NCI-H82 treated with DMSO at 0.1 percent for 48 hours (cell line): ENCODE data around the gene MTPN.

Experiments used
- DNase-seq: peaks from one replicate; lab custom pipeline; 2025; ENCODE audit not compliant: unreplicated experiment; lab: John Stamatoyannopoulos, UW

MTPN gene

DNA sequence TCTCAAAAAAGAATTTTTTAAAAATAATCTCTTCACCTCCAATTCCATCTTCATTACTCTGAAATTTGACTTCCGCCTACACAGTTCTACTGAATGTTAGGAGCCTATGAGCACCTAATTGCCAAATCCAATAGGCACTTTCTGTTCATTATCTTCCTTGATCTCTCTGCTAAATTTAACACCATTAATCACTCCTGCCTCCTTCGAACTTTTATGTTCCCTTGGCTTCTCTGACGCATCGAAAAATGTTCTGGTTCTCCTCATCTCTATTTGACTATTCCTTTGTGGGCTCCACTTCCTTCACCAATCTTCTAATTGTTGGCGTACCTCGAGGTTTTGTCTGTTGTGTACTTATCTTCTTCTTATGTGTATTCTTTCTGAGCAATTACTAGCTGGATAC is 87.3 kb downstream of the MTPN start:
- DNase-seq = no peak

DNA sequence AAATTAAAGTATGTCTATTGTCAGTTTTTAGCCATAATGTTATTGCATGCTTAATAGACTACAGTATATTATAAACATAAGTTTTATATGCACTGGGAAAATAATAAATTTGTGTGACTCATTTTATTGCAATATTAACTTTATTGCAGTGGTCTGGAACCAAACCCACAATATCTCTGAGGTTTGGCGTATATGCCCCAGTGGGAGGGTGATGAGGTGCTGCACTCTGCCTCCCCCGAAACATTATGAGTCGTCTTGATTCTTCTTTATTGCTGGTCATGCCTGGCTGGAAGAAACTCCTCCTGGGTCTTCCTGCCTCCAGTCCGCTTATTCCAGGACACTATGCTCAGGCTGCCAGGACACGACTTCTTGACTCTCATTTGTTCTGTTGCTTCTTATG is 88.4 kb downstream of the MTPN start:
- no peak for DNase-seq

DNA sequence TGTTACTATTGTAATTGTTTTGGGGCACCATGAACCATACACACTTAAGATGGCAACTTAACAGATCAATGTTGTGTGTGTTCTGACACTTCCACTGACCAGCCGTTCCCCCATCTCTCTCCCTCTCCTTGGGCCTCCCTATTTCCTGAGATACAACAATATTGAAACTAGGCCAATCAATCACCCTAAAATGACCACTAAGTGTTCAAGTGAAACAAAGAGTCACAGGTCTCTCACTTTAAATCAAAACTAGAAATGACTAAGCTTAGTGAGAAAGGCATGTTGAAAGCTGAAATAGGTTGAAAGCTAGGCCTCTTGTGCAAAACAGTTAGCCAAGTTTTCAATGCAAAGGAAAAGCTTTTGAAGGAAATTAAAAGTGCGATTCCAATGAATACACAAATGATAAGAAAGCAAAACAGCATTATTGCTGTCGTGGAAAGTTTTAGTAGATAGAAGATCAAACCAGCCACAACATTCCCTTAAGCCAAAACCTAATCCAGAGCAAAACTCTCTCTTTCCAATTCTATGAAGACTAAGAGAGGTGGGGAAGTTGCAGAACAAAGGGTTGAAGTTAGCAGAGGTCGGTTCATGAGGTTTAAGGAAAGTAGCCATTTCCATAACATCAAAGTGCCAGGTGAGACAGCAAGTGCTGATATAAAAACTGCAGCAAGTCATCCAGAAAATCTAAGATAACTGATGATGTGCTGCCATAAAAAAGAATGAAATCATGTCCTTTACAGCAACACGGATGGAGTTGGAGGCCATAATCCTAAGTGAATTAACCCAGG is 90.6 kb downstream of the MTPN start:
- no peak for DNase-seq

DNA sequence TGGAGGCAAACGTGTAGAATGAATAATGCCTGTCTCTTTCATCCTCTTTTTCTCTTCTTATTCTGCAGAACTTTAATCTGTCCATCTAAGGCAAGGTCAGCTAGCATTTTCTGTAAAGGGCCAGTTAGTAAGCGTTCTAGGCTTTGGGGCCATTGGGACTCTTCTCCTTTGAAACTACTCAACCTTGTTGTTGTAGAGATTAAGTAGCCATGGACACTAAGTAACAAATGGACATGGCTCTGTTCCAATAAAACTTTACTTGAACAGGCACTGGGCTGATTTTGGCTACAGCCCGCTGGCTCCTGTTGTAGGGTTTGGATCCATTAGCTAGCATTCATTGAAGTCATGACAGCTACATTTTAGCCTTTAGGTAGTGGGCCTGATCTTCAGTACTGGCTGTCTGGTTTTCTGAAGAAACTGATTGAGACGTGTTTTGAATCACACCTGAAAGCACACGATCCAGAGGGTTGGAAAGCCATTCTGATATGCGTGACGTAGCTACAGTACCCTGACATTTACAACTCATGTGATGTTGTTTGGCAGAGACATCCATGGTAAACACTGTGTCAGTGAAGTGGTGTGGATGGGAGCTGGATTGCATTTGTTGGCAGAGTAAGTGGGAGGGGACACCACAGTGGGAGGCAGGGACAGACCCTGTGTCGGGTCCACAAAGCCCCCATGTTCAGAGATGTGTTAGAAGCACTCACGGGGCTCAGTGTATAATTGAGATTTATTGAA is 92.5 kb downstream of the MTPN start:
- DNase-seq = no peak

DNA sequence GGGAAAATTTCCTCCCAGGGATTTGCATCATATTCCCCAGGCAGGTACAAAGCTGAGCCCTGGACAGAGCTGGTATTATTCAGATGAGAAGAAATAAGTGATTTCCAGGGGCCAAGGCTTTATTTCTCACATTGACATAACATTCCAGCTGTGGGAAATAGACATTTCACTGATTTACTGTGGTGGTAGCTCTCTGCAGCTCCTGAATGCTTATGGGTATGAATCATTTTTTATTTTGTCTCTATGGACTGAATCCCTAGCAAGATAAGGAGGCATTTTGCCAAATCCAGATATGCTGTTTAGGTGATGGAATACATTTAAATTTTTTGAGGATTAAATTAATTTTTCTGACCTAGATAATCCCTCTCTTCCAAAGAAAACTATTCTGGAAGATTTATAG is 97.9 kb downstream of the MTPN start:
- no peak for DNase-seq

DNA sequence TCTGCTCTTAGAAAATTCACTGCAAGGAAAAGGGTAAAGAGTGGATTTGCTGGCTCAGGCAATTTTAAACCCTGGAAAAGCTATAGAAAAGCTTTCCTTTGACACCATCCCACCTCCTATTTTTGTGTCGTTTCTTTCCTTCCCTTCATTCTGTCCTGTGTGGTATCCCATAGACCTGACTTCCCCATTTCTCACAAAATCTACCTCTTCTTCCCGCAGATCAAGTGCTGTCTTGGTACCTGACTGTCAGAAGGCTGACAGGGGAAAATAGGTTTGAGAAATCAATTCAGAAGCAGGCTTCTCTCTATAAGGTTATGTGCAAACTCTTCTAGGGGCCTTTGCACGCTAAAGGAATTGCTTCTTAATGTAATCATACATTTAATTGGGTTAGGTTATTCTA is 98.9 kb downstream of the MTPN start:
- DNase-seq = no peak

DNA sequence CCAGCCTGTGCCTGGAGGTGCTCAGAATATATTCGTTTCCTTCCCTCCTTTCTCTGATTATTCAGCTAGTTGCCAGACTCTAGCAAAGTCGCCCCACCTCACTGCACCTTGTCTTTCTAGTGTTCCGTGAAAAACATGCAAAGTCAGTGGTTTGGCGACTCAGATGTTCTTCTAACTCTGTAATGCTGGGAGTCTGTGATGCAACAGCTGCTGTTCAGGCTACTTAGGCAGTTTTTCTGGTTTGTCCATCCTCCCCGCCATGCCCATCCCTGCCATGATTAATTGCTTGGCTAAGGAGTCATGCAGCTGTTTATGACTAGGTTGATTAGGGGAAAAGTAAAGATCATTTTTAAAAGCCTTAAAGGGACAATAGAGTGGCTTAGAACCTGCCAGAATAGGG is 99.4 kb downstream of the MTPN start:
- no peak for DNase-seq
